A673 (cell line): ENCODE results near the gene ATP8B4.

Source experiments
- EZH2 ChIP-seq: fragments of 200-600 bp; sonication (generic); IDR thresholded peaks from 2 replicates; pipeline ENCODE4 v1.6.1; 2017; ENCODE audit warnings: borderline replicate concordance, low read depth, mild to moderate bottlenecking, mixed read lengths, antibody characterized with exemption, low read length; ENCODE audit not compliant: poor library complexity, severe bottlenecking
- TF ChIP-seq, protein P1 (sequence below): fragments of 300-800, 200-600 bp; sonication (generic); conservative IDR thresholded peaks from 2 replicates; pipeline ENCODE4 v1.5.1; 2017; ENCODE audit warnings: low read depth, mild to moderate bottlenecking, antibody characterized with exemption, low read length, moderate library complexity, mixed read lengths

DNA sequence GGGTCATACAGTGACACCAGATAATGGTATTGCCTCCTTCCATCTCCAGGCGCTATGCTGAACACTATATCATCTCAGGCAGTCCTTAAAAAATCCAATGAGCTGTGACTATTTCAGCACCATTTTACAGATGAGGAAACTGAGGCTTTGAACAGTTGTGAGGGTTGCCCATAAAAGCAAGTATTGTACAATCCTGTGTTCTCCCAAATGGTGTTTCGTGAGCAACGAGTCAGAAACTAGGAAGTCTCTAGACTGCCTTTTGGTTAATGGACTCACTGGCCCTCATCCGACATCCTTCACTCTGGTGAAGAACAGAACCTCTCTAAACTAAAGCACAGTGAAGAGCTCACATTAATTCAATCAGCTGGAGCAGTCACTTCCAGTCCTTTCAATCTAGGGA lies 61.8 kb downstream of the ATP8B4 start:
- TF ChIP-seq, protein P1, sequence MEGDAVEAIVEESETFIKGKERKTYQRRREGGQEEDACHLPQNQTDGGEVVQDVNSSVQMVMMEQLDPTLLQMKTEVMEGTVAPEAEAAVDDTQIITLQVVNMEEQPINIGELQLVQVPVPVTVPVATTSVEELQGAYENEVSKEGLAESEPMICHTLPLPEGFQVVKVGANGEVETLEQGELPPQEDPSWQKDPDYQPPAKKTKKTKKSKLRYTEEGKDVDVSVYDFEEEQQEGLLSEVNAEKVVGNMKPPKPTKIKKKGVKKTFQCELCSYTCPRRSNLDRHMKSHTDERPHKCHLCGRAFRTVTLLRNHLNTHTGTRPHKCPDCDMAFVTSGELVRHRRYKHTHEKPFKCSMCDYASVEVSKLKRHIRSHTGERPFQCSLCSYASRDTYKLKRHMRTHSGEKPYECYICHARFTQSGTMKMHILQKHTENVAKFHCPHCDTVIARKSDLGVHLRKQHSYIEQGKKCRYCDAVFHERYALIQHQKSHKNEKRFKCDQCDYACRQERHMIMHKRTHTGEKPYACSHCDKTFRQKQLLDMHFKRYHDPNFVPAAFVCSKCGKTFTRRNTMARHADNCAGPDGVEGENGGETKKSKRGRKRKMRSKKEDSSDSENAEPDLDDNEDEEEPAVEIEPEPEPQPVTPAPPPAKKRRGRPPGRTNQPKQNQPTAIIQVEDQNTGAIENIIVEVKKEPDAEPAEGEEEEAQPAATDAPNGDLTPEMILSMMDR, result no peak
- no peak for TF ChIP-seq EZH2
